Cardiac muscle cell (in vitro differentiated cells and primary cell): ENCODE data around the gene RIMS4. TPM values are rescaled to one million over a fixed set of nuclear protein-coding genes. Genes with fewer than 3 reads are reported as not detected.

ENCODE experiments used
- DNase-seq, 2 donors: peaks; one replicate each; pipeline versions ENCODE4 v3.0.0 to v3.0.0-alpha.2; 2010 to 2017; ENCODE audit warnings: low read depth in 1 of 2, low spot score in 1 of 2
- H3K27ac ChIP-seq: fragments of 200-600 bp; sonication (generic); 2 replicates; pipeline ENCODE4 v1.5.1; 2016
- H3K27me3 ChIP-seq: fragments of 200-600 bp; sonication (generic); 2 replicates; pipeline ENCODE4 v1.6.0; 2016; ENCODE audit warnings: control low read depth
- H3K36me3 ChIP-seq: fragments of 200-600 bp; sonication (generic); 2 replicates; pipeline ENCODE4 v1.5.1; 2016; ENCODE audit warnings: control low read depth
- H3K4me1 ChIP-seq: fragments of 200-600 bp; sonication (generic); 2 replicates; pipeline ENCODE4 v1.8.1; 2017; ENCODE audit warnings: low read depth, mild to moderate bottlenecking, mixed run types
- H3K4me3 ChIP-seq: fragments of 200-600 bp; sonication (generic); 2 replicates; pipeline ENCODE4 v1.5.1; 2016; ENCODE audit warnings: mild to moderate bottlenecking
- H3K9me3 ChIP-seq: fragments of 200-600 bp; sonication (generic); 2 replicates; pipeline ENCODE4 v1.5.1; 2017; ENCODE audit warnings: low read depth, mild to moderate bottlenecking, control low read depth
- polyA plus RNA-seq: library from polyadenylated mRNA; unstranded; fragments of >200 nt; fragmentation: Nextera tagmentation; extraction: Ambion mirVana; gene quantifications from 2 replicates; pipeline ENCODE4 v1.2.1, GENCODE V29; 2016
- total RNA-seq: library from RNA; depleted of rRNA; stranded (reverse); fragments of >200 nt; gene quantifications from 2 replicates; pipeline ENCODE4 v1.2.3, GENCODE V29; 2016
- TF ChIP-seq, protein P1 (sequence below): IDR thresholded peaks from 2 replicates; pipeline ENCODE4 v1.5.1; 2012; ENCODE audit warnings: low read depth, mild to moderate bottlenecking, low read length

The RIMS4 gene
- total and polyA plus RNA-seq, 2 experiments from 2014 or later, result 3.6 to 4.3 TPM

DNA sequence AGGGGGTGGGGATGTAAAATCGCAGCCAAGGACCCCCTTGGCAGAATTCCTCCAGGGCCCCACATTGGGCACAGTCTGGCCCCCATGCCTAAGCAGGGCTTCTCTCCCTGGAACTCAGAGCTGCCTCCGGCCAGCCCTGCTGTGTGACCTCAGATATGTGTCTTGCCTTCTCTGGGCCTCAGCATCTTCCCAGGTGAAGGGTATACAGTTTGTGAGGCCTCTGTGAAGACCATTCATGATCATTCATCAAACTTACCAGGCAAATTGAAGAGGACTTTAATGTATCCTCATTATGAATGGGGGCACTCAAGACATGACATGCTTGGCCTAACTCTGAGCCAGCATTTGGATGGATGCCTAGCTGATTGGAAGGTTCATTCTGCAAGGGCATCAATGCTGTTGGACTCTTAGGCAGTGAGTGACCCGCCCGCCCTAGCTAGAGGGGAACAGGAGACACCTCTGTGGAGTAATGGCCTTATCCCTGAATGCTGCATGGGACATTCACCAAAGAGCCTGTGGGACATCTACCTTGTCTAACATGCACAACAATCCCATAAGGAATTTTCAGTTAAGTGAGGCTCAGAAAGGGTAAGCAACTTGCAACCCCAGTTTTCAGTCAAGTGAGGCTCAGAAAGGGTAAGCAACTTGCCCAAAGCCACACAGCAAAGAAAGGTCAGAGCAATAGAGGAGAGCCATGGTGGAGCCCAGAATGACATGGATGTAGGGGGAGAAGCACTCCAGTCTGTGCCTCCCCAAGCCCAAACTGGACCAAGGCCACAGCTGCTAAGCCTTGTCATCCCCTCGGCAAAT is 94.6 kb downstream of the RIMS4 start:
- Histone ChIP-seq H3K9me3 (no peaks in the 10 kb centered on the region), H3K4me3 (no peak overlapping the region), H3K36me3 (no peaks in the 10 kb centered on the region), H3K27ac (no peak overlapping the region), H3K4me1 (no peaks in the 10 kb centered on the region), H3K27me3 (no peaks in the 10 kb centered on the region)
- no peak for DNase-seq
- TF ChIP-seq, protein P1, sequence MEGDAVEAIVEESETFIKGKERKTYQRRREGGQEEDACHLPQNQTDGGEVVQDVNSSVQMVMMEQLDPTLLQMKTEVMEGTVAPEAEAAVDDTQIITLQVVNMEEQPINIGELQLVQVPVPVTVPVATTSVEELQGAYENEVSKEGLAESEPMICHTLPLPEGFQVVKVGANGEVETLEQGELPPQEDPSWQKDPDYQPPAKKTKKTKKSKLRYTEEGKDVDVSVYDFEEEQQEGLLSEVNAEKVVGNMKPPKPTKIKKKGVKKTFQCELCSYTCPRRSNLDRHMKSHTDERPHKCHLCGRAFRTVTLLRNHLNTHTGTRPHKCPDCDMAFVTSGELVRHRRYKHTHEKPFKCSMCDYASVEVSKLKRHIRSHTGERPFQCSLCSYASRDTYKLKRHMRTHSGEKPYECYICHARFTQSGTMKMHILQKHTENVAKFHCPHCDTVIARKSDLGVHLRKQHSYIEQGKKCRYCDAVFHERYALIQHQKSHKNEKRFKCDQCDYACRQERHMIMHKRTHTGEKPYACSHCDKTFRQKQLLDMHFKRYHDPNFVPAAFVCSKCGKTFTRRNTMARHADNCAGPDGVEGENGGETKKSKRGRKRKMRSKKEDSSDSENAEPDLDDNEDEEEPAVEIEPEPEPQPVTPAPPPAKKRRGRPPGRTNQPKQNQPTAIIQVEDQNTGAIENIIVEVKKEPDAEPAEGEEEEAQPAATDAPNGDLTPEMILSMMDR, result no peak

DNA sequence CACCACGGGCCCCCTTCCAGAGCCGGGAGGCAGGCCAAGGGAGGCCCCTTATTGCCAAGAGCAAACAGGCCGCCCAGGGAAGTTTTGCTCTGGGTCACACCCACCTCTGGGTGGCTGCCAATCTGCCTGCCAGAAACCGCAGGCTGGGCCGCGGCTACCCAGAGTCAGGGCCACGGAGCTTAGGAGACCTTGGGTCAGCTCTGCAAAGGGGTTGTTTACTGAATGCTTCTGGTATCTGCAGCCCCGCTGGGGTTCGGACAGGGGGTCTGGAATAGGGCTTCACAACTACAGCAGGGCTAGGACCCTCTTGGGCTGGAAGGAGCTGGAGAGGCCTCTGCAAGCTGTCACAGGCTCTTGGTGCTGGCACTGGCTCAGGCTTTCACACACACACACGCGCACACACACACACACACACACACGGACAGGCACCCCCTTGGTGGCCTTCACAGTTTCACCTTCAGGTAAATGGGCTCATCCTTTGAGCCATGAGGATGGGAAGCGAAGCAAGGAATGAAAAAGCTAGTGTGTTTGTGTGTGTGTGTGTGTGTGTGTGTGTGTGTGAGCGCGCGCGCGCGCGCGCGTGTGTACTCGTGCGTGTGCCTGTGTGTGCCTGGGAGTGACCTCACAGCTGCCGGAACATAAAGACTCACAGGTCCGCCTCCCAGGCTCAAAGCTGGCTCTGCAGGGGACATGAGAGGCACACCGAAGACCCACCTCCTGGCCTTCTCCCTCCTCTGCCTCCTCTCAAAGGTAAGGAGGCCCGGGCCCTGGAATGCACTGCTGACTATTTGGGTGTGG is 95.4 kb downstream of the RIMS4 start, which contains the start of gene CCN5:
TSS of gene CCN5 (plus strand) at position 669 of the 798 bp plus-strand sequence. CDS start at position 691, 22 bp downstream.
- DNase-seq, result peak in 1 of 2 donors; percentile 91

DNA sequence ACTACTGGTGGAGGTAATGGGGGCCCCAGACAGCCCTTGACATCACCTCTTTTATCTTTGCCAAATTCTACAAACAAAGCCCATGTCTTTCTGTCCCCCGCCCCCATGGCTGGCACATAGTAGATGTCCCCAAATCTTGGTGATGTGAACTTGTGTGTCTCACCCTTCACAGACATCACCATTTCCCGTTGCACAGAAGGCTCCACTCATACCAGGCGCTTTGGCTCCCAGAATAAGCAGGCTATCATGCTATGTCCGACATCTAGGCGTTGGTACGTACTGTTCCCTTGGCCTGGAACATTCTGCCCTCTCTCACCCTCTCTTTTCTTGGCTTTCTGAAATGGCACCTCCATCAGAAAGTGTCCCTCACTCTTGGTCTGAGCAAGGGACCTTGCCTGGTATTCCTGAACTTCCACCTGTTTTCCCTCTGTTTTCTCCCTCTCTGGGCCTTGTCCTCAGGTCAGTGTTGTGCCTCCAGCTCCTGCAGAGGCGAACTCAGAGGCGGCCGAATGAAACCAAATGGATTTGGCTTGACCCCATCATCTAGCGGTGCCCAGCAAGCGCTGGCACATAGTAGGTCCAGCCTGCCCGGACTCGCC is 96.1 kb downstream of the RIMS4 start:
- Histone ChIP-seq H3K36me3 (no peaks in the 10 kb centered on the region), H3K27me3 (no peaks in the 10 kb centered on the region), H3K4me3 (no peak overlapping the region), H3K27ac (no peak overlapping the region), H3K4me1 (no peaks in the 10 kb centered on the region), H3K9me3 (no peaks in the 10 kb centered on the region)
- TF ChIP-seq, protein P1, result no peak
- no peak for DNase-seq

More for the DNA sequence above, 95.4 kb downstream of the RIMS4 start, which contains the start of gene CCN5:
- Histone ChIP-seq H3K36me3 (no peaks in the 10 kb centered on the region), H3K4me1 (no peaks in the 10 kb centered on the region), H3K9me3 (no peaks in the 10 kb centered on the region), H3K4me3 (no peak within 1 kb of the TSS), H3K27me3 (no peaks in the 10 kb centered on the region), H3K27ac (no peak within 1 kb of the TSS)
- TF ChIP-seq, protein P1, result no peak

DNA sequence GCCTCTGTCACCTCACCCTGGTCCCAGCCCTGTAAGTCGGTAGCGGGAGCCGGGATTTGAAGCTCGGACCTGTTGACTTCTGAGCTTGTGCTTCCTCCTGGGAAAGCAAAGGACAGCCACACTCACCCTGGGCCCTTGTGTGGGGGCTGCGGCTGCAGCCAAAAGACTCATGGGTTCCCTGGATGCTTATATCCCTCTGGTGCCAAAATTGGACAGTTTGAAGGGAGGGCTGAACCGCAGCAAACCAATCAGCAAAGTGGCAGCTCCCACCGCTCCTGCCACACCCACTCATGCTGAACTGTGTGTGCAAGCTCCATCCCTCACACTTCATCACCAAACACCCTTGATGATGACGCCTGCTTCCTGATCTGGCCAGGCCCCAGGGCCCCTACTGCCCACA is 99.1 kb downstream of the RIMS4 start:
- Histone ChIP-seq H3K27ac (no peak overlapping the region), H3K9me3 (no peaks in the 10 kb centered on the region), H3K4me1 (no peaks in the 10 kb centered on the region), H3K27me3 (no peaks in the 10 kb centered on the region), H3K4me3 (no peak overlapping the region), H3K36me3 (no peaks in the 10 kb centered on the region)
- peak in 1 of 2 donors; percentile 87 for DNase-seq
- TF ChIP-seq, protein P1, result no peak

GRCh38 chr20:44709797-44710196 is 100.5 kb downstream of the RIMS4 start:
- Histone ChIP-seq H3K4me1 (no peaks in the 10 kb centered on the region), H3K4me3 (no peak overlapping the region), H3K27ac (no peak overlapping the region), H3K9me3 (no peaks in the 10 kb centered on the region), H3K27me3 (no peaks in the 10 kb centered on the region), H3K36me3 (no peaks in the 10 kb centered on the region)
- DNase-seq, result no peak
- TF ChIP-seq, protein P1, result no peak
